GM18507 (cell line): ENCODE data around the gene PTCRA.
A peak's percentile ranks its signal among the peaks of the same experiment; 100 is the strongest.
"Not testable (repeated sequence)": the region's sequence is repeated elsewhere in the genome, so short reads cannot be mapped to it uniquely, and the experiment has no call there.

Experiments
- DNase-seq: peaks from one replicate; pipeline ENCODE4 v3.0.0; 2011; ENCODE audit warnings: low read depth; ENCODE audit not compliant: insufficient read length; ENCODE audit errors: extremely low spot score
- FAIRE-seq: peaks from 2 replicates; lab custom pipeline; 2011; peaks lifted over from hg19 to GRCh38; lab: Jason Lieb, UNC

The PTCRA gene, protein sequence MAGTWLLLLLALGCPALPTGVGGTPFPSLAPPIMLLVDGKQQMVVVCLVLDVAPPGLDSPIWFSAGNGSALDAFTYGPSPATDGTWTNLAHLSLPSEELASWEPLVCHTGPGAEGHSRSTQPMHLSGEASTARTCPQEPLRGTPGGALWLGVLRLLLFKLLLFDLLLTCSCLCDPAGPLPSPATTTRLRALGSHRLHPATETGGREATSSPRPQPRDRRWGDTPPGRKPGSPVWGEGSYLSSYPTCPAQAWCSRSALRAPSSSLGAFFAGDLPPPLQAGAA

DNA sequence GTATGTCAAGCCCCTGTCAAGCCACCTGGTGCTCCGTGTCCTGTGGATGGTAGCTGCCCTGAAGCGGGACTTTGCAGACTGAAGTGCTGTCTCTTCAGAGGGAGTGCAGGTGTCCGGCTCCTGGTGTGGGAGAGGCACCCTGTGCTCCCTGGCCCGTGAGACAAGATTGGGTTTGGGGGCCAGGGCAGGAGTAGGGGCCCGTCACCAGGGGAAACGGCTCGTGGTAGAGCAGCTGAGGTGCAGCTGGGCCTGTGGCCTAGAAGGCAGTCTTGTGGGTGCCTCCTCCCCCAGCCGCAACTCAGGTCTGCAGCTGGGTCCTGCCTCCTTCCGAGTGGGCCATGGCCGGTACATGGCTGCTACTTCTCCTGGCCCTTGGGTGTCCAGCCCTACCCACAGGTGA, at the start of gene PTCRA:
TSS of gene PTCRA (plus strand) at position 322 of the 400 bp plus-strand sequence. CDS start at position 339, 17 bp downstream.
- no peak for FAIRE-seq
- DNase-seq, result no peak

DNA sequence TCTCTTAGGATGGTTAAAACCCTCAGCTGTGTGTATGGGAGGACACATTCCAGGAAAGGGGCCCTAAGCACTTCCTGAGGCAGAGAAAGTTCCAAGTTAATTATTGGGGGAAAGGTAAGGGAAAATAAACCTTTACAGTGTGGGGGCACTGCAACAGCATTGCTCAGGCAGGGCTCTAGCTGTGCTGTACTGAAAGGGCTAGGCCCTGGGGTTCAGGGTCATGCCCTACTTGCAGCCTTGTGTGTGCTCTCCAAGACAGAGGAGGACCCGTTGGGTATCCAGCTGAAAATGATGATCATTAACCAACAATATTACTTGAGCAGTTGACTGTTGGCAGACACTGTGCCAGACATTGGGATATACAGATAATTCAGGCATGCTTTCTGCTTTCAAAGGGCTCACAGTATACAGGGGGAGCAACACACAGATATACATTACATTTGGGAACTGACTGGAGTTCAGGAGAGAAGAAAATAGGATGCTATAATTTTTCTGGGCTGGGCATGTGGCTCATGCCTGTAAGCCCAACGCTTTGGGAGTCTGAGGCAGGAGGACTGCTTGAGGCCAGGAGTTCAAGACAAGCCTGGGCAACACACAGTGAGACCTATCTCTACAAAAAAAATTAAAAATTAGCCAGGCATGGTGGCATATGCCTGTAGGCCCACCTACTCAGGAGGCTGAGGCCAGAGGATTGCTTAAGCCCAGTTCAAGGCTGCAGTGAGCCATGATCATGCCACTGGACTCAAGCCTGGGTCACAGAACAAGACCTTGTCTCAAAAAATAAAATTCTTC, 45.5 kb upstream of the PTCRA start:
- DNase-seq, result no peak
- FAIRE-seq, result no peak

GRCh38 chr6:42871711-42872110, 44.1 kb upstream of the PTCRA start:
- DNase-seq (no peak), FAIRE-seq (no peak)

GRCh38 chr6:42873313-42873712, 42.5 kb upstream of the PTCRA start:
- DNase-seq, result no peak
- no peak for FAIRE-seq

- FAIRE-seq, result no peak
- no peak for DNase-seq
Observed at GRCh38 chr6:42877695-42878094, 38.2 kb upstream of the PTCRA start.

DNA sequence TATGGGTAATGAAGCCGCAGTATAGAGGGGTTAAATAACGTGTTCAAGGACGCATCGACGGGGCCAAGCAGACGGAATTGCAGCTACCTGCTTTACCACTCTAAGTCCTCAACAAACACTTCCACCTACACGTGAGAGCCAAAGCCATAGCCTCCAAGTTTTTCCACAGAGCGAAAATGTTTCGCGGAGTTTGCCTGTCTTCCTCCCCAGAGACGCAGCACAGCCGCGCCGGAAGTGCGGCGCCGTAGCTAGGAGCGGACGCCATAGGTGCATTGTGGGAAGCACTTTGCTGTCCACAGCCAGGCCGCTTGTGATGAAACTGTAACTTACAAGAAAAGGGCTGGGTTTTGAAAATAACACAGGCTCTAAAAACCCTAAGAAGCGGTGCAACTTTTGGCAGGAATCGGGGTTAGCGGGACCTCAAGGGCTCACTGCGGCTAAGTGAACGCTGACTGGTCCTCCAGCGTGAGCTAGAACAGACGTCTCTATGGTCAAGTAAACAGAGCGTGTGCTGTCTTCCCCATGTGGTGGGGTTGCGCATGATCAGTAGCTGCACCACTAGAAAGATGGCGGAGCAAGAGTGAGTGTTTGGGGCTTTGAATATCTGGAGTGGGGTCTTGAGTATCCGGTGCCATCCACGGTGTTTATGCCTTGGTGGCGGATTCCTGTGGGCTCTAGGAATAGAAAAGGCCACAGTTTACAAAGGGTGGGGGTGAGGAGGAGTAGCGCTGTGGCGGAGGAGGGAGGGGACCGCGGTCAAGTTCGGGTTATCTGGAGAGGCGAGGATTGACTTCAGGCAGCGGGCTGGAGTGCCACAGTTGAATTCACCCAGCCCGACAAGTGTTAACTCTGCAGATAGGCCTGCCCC, 36.2 kb upstream of the PTCRA start, which contains the start of gene RPL7L1:
TSS of gene RPL7L1 (plus strand) at position 245 of the 868 bp plus-strand sequence. CDS start at position 540, 295 bp downstream.
- peak; percentile 60 for DNase-seq
- peak; percentile 96 for FAIRE-seq

DNA sequence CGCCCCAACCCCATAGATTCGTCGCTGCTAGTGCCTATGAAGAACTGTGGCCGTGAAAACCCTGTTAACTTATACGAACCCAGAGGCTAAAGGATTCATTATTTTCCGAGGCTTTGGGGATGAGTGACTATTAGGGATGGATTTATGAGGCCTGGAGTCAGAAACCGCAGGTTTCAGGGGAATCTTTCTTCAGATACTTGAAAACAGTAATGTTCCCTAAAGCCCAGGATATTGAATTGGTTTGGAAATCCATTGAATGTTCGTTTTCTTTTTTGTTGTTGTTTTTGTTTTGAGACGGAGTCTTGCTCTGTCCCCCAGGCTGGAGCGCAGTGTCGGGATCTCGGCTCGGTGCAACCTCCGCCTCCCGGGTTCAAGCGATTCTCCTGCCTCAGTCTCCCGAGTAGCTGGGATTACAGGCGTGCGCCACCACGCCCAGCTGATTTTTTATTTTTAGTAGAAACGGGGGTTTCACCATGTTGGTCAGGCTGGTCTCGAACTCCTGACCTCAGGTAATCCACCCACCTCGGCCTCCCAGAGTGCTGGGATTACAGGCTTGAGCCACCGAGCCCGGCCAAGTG, 35.5 kb upstream of the PTCRA start:
- not testable (repeated sequence) for DNase-seq, FAIRE-seq

GRCh38 chr6:42880871-42881270, 35.0 kb upstream of the PTCRA start:
- not testable (repeated sequence) for DNase-seq, FAIRE-seq

GRCh38 chr6:42885702-42886101, 30.2 kb upstream of the PTCRA start:
- DNase-seq, result no peak
- no peak for FAIRE-seq

DNA sequence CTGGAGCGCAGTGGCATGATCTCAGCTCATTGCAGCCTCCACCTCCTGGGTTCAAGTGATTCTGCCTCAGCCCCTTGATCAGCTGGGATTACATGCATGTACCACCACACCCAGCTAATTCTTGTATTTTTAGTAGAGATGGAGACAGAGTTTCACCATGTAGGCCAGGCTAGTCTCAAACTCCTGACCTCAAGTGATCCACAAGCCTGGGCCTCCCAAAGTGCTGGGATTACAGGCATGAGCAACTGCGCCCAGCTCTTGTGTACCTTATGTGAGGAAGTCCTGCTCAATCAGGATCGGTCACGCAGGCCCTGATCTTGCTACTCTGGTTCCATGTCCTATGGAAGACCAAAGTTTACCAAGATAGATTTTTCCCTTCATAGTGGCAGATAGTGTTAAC, 27.7 kb upstream of the PTCRA start:
- not testable (repeated sequence) for FAIRE-seq, DNase-seq

GRCh38 chr6:42889815-42890214, 26.0 kb upstream of the PTCRA start:
- FAIRE-seq (no peak), DNase-seq (no peak)

DNA sequence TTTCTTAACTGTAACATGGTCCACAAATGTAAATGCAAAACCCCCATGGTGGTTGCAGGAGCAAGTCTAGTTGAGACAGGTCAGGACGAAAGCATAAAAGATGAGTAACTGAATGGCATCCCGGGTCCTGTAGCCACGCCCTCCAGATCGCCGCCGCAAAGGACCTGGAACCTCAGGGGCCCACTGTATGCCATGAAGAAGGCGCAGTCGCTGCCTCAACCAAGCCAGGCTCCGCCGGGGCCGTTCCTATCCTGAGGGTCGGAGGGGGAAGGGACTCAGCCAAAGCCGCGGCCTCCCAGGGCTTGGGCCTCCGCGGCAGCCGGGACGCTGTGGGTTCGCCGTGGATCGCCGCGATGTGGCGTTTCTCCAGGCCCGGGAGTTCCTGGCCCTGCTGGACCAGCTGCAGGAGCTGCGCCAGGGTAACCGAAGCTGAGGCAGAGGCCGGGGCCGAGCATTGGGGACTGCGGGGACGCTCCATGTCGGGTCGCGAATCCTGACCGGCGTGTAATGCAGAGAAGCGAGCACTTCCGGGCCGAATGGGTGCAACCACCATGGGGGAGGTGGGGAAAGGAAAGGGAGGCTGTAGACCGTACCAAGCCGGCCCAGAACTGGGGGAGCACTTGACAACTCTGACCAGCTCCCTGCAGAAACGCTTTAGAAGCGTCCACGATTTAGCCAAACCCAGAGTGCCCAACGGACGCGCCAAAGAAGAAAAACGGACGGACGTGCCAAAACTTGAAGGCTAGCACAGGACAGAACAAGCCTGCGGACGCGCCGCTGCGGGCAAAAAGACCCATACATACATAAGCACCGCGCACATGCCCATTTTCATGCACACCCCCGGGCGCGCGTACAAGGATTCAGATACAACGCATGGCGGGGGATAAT, 25.3 kb upstream of the PTCRA start:
- DNase-seq (peak; percentile 92), FAIRE-seq (peak; percentile 88)

GRCh38 chr6:42891199-42891722, 24.6 kb upstream of the PTCRA start:
- no peak for DNase-seq
- FAIRE-seq, result no peak

GRCh38 chr6:42894041-42894828, 21.6 kb upstream of the PTCRA start:
- FAIRE-seq, DNase-seq: not testable (repeated sequence)

DNA sequence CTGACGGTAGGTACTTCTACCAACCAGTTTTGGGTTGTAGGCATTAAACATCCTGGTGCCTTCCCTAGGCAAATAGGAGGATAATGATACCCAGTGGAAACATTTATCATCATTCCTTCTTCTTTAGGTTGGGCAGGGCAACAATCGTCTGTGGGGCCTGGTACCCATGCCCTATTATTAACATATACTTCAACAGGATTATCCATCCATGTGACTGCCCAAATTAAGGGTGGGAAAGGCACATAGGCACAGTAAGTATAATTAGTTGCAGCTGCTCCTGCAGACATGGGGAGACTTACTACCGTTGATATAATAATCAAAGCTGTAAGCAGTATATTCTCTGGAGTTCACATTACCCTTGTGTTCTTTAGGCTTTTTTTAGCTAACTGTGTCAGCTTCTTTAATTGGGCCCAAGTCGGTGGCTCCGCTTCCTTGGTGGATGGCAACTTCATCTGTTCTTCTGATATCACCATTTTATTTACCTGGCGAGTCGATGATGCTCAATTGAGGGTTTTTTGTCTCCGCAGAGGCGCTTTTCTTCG, 19.6 kb upstream of the PTCRA start:
- FAIRE-seq (no peak), DNase-seq (no peak)

DNA sequence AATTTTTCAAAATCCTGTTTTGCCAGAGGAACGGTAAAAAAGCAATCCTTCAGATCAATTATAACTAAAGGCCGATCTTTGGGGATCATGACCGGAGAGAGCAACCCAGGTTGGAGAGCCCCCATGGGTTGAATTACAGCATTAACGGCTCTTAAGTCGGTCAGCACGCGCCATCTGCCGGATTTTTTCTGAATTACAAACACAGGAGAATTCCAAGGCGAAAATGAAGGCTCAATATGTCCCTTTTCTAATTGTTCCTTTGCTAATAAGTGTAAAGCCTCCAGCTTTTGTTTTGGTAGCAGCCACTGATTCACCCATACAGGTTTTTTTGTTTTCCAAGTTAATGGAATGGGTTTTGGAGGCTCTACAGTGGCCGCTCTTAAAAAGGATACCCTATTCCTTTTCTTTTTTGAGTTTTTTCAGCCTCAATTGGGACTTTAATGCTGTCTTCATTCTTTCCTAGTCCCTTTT, 16.9 kb upstream of the PTCRA start:
- DNase-seq, result no peak
- peak; percentile 81 for FAIRE-seq

DNA sequence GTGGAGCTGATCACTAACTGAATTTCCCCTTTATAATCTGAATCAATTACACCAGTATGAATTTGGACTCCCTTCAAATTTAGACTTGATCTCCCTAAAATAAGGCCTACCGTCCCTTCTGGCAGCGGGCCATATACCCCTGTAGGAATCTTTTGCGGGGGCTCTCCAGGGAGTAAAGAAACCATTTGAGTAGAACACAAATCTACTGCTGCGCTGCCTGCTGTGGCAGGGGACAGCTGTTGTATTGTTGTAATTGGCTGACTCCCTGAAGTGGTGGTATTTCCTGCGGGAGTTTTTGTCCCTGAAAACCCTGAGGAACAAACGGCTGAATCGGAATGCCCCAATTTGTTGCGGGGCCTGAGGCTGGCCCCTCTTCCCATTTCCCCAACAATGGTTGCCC, 16.0 kb upstream of the PTCRA start:
- FAIRE-seq, result no peak
- DNase-seq, result no peak
